Vagina (tissue), 2 donors: ENCODE results near the gene DBN1.

Source experiments
- POLR2A ChIP-seq, 2 donors: fragments of 450-650 bp; IDR thresholded peaks; one replicate each; pipeline ENCODE4 v1.6.1; 2017; ENCODE audit warnings: antibody characterized with exemption in 2 of 2, mild to moderate bottlenecking in 2 of 2, moderate library complexity in 2 of 2
- POLR2AphosphoS5 ChIP-seq, 2 donors: sonication (generic); formaldehyde crosslinking; IDR thresholded peaks; one replicate each; pipeline ENCODE4 v1.9.0; 2017; ENCODE audit warnings: antibody characterized with exemption in 2 of 2, mild to moderate bottlenecking in 2 of 2, low read depth in 1 of 2; ENCODE audit not compliant: insufficient read depth in 1 of 2
- TF ChIP-seq, protein P1 (sequence below), 3 experiments: fragments of 450-650 bp in 2 of 3; fragments of 200-600 bp in 1 of 3; sonication (generic) in 1 of 3; IDR thresholded peaks; one replicate each; pipeline ENCODE4 v1.5.1; 2017 to 2019; ENCODE audit warnings: antibody characterized with exemption in 3 of 3, mild to moderate bottlenecking in 2 of 3, moderate library complexity in 2 of 3

DNA sequence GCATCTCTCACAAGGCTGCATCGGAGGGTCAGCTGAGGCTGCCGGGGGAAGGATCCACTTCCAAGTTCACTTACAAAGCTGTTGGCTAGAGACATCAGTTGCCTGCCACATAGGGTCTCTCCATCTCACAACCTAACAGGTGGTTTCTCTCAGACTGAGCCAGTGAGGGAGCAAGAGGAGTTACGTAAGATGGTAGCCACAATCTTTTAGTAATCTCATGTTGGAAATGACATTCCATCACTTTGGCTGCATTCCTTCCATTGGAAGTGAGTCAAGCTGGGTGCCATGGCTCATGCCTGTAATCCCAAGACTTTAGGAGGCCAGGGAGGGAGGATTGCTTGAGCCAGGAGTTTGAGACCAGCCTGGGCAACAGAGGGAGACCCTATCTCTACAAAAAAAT is 54.4 kb downstream of the DBN1 start:
- TF ChIP-seq, protein P1, sequence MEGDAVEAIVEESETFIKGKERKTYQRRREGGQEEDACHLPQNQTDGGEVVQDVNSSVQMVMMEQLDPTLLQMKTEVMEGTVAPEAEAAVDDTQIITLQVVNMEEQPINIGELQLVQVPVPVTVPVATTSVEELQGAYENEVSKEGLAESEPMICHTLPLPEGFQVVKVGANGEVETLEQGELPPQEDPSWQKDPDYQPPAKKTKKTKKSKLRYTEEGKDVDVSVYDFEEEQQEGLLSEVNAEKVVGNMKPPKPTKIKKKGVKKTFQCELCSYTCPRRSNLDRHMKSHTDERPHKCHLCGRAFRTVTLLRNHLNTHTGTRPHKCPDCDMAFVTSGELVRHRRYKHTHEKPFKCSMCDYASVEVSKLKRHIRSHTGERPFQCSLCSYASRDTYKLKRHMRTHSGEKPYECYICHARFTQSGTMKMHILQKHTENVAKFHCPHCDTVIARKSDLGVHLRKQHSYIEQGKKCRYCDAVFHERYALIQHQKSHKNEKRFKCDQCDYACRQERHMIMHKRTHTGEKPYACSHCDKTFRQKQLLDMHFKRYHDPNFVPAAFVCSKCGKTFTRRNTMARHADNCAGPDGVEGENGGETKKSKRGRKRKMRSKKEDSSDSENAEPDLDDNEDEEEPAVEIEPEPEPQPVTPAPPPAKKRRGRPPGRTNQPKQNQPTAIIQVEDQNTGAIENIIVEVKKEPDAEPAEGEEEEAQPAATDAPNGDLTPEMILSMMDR (IDR thresholded peaks at IDR 0.05): no peak
- TF ChIP-seq POLR2AphosphoS5 (IDR thresholded peaks at IDR 0.05; ENCODE audit: insufficient read depth in 1 of 2, low read depth in 1 of 2): no peak
- no peak for TF ChIP-seq POLR2A (IDR thresholded peaks at IDR 0.05)
